NCI-H1105 treated with DMSO at 0.1 percent for 48 hours (cell line): ENCODE measurements around the gene GPR21.

ENCODE experiments used
- DNase-seq: peaks from one replicate; lab custom pipeline; 2025; lab: John Stamatoyannopoulos, UW

GPR21 gene

GRCh38 chr9:123033864-123034601, 566 bp downstream of the GPR21 start:
- DNase-seq, result no peak

DNA sequence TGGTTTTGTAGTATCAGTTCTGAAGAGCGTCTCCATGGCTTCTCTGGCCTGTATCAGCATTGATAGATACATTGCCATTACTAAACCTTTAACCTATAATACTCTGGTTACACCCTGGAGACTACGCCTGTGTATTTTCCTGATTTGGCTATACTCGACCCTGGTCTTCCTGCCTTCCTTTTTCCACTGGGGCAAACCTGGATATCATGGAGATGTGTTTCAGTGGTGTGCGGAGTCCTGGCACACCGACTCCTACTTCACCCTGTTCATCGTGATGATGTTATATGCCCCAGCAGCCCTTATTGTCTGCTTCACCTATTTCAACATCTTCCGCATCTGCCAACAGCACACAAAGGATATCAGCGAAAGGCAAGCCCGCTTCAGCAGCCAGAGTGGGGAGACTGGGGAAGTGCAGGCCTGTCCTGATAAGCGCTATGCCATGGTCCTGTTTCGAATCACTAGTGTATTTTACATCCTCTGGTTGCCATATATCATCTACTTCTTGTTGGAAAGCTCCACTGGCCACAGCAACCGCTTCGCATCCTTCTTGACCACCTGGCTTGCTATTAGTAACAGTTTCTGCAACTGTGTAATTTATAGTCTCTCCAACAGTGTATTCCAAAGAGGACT, 1.5 kb downstream of the GPR21 start:
- DNase-seq, result no peak

DNA sequence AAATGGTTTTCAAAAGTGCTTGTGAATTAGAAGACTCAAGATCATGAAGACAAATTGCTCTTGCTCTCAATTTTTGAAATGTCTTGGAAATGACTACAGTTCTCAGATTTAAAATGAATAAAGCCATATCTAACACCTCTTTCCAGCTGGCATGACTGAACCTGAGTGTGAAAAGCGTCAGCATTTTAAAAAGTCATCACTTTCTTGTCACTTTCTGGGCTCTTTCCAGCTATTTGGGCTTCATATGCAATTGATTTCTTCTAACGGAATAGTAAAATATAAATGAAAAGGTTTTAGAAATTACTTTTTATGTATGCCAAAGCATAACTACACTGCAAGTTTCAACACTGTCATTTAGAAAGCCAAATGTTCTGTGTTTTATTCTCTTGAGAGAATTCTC, 2.3 kb downstream of the GPR21 start:
- DNase-seq, result no peak

- no peak for DNase-seq
Measured at GRCh38 chr9:123036893-123037545, 3.6 kb downstream of the GPR21 start.

- no peak for DNase-seq
Measured at GRCh38 chr9:123039617-123040219, 6.3 kb downstream of the GPR21 start.

- DNase-seq, result no peak
Measured at GRCh38 chr9:123040801-123041200, 7.3 kb downstream of the GPR21 start.

GRCh38 chr9:123041489-123041888, 8.0 kb downstream of the GPR21 start:
- no peak for DNase-seq

GRCh38 chr9:123043081-123043939, 9.8 kb downstream of the GPR21 start:
- no peak for DNase-seq

GRCh38 chr9:123044586-123044985, 11.1 kb downstream of the GPR21 start:
- no peak for DNase-seq

GRCh38 chr9:123046406-123047195, 13.1 kb downstream of the GPR21 start:
- no peak for DNase-seq

- no peak for DNase-seq
Measured at GRCh38 chr9:123048748-123049147, 15.3 kb downstream of the GPR21 start.

DNA sequence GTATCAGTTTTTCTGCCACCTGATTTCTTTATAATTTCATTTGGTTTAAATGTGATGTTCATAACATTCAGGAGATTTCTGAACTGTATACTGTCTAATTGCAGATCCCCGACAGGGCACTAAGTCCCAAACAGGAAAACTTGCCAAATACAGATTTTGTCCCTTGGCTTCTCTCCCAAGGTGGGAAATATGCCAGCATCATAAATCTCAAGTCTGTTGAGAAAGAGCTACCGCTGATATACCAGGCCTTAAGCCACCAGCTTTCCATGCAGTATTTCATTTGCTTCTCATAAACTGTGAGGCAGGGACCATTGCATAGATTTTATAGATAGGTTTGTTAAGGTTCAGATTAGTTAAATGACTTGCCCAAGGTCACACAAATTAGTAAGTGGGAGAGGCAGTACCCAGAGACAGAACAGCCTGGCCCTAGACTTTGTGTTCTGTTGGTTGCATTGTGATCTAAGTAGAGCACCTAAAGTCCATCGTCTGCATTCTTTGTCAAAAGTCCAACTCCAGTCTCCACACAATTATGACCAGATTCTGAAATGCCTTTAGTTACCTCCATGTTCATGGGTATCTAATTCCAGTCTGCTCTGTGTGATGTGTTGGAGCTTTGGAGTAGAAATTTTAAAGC, 16.2 kb downstream of the GPR21 start:
- peak; percentile 60 for DNase-seq

DNA sequence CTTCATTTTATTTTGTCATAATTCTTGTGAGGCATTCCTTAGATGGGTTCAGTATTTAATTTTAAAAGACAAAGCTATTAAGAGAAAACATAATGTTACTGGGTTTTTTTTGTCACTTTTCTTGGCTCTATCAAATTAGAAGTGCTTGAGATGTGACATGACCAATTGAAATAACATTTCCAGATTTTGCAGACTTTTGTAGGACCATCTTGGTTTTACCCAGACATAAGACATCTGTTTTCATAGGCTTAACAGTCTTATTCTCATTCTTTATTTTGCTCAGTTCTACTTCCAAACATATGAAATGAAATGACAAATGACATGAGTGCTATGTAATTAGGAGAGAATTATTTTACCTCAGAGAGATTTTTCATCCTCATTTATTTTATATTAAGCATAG, 19.6 kb downstream of the GPR21 start:
- DNase-seq, result no peak

GRCh38 chr9:123053711-123054110, 20.2 kb downstream of the GPR21 start:
- no peak for DNase-seq

DNA sequence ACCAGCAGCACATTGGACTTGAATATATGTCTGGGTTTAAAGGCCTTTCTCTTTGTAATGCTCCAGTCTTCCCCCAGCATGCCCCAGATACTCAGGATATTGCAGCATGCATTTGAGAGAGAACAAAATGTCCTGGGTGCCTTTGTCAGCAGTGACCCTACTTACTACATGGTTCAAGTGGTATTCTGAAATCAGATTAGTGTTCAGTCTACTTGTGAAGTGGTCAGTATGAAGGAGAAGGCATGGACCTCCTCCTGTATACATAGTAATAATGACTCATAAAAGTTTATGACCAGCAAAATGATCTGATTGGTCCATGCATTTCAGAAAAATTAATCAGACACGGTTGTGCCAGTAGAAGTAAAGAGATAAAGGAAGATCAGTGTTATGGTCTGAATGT, 25.4 kb downstream of the GPR21 start:
- DNase-seq, result no peak

- no peak for DNase-seq
Measured at GRCh38 chr9:123059472-123060220, 26.2 kb downstream of the GPR21 start.

DNA sequence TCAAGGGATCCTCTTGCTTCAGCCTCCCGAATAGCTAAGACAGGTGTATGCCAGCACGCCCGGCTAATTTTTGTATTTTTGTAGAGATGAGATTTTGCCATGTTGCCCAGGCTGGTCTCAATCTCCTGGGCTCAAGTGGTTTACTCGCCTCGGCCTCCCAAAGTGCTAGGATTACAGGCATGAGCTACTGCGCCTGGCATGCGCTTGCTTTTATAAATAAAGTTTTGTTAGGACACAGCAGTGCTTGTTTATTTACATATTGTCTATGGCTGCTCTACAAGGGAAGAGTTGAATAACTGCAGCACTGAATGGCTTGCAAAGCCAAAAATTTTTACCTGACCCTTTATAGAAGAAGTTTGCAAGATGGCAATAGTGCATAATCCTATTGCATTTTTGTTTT, 27.7 kb downstream of the GPR21 start:
- no peak for DNase-seq

DNA sequence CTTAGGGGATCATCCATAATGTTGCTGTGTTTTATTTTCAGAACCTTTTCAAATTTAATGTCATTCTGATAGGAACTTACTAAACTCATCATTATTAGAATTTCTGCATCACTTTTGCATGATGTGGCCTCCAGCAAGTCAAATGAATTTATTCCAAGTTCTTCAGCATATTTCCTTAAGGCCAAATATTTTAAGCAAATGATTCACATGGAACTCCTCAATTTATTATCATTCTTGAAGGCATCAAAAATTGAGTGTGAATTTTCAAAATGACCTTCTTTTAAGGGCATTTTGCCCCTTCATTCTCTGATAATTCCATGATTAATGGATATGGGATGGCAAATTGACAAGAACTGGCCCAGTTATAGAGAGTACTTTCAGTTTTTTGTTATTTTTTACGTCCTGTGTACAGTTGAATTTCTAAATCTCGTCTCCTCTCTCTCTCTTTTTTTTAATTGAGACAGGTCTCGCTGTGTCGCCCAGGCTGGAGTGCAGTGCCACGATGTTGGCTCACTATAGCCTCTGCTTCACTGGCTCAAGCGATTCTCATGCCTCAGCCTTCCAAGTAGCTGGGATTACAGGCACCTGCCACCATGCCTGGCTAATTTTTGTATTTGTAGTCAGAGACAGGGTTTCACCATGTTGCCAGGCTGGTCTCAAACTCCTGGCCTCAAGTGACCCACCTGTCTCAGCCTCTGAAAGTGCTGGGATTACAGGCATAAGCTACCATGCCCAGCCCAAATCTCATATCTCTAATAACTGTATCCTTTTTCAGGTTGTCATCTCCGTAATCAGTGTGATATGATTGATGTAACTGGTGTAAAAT, 29.1 kb downstream of the GPR21 start:
- no peak for DNase-seq

- no peak for DNase-seq
Measured at GRCh38 chr9:123063177-123063598, 29.7 kb downstream of the GPR21 start.
